B cell (primary cell): ENCODE measurements around the gene SERINC5.

Experiments
- EZH2 ChIP-seq: IDR thresholded peaks from 2 replicates; pipeline ENCODE4 v1.6.1; 2012; ENCODE audit warnings: borderline replicate concordance, low read depth, mild to moderate bottlenecking, moderate library complexity, low read length; ENCODE audit not compliant: insufficient read depth, poor library complexity, severe bottlenecking
- TF ChIP-seq, protein P1 (sequence below): fragments of 200-600 bp; IDR thresholded peaks from one replicate; pipeline ENCODE4 v1.8.0; 2022; ENCODE audit warnings: antibody characterized with exemption, mild to moderate bottlenecking

DNA sequence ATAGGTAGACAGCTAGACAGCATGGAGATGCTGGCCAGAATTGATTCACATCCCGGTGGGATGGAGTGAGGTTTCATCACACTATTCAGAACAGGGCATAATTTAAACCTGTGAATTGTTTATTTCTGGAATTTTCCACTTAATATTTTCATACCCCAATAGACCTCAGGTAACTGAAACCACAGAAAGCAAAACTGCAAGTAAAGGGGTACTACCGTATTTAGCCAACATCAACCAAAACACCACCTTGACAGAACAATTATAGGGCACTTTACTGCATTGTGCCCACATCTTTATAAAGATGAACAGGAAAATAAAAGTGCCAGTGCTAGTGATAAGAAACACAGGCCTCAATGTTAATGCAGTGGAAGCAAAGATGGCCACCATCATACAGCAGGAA is 7.5 kb downstream of the SERINC5 start:
- TF ChIP-seq, protein P1, sequence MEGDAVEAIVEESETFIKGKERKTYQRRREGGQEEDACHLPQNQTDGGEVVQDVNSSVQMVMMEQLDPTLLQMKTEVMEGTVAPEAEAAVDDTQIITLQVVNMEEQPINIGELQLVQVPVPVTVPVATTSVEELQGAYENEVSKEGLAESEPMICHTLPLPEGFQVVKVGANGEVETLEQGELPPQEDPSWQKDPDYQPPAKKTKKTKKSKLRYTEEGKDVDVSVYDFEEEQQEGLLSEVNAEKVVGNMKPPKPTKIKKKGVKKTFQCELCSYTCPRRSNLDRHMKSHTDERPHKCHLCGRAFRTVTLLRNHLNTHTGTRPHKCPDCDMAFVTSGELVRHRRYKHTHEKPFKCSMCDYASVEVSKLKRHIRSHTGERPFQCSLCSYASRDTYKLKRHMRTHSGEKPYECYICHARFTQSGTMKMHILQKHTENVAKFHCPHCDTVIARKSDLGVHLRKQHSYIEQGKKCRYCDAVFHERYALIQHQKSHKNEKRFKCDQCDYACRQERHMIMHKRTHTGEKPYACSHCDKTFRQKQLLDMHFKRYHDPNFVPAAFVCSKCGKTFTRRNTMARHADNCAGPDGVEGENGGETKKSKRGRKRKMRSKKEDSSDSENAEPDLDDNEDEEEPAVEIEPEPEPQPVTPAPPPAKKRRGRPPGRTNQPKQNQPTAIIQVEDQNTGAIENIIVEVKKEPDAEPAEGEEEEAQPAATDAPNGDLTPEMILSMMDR, result no peak
- TF ChIP-seq EZH2, result no peak
